HT-29 (cell line): Measurements from ENCODE around the gene STAT5A. TPM values are rescaled to one million over a fixed set of nuclear protein-coding genes. Genes with fewer than 3 reads are reported as not detected.

Experiments
- total RNA-seq: library from RNA; depleted of rRNA; stranded (reverse); fragments of >200 nt; shearing (Covaris generic); gene quantifications from 2 replicates; pipeline ENCODE4 v1.2.3, GENCODE V29; 2014; rRNA removed

STAT5A gene
- total RNA-seq, 1 experiment from 2014 or later: 11.7 TPM

Other genes with a start within 250 kb of the STAT5A start
- gene C17orf113, start 237.9 kb upstream of the STAT5A start, total RNA-seq: 3.6 and 3.7 TPM in 2 replicates
- 0.08 and 0.37 TPM in 2 replicates for gene ZNF385C, start 190.0 kb upstream of the STAT5A start, total RNA-seq
- gene DHX58, start 175.8 kb upstream of the STAT5A start, total RNA-seq: 9.1 and 9.7 TPM in 2 replicates
- 49.6 and 51.9 TPM in 2 replicates for gene KAT2A, start 167.1 kb upstream of the STAT5A start, total RNA-seq
- gene HSPB9, start 165.7 kb upstream of the STAT5A start, total RNA-seq: not detected in 2 replicates
- 127 and 141 TPM in 2 replicates for gene RAB5C, start 133.5 kb upstream of the STAT5A start, total RNA-seq
- not detected in 2 replicates for gene KCNH4, start 107.4 kb upstream of the STAT5A start, total RNA-seq
- not detected in 2 replicates for gene HCRT, start 103.0 kb upstream of the STAT5A start, total RNA-seq
- 22.0 and 25.6 TPM in 2 replicates for gene GHDC, start 94.0 kb upstream of the STAT5A start, total RNA-seq
- gene STAT5B, start 12.1 kb upstream of the STAT5A start, total RNA-seq: 11.1 and 13.9 TPM in 2 replicates
- gene STAT3, start 99.9 kb downstream of the STAT5A start, total RNA-seq: 30.9 and 38.0 TPM in 2 replicates
- gene CAVIN1, start 134.8 kb downstream of the STAT5A start, total RNA-seq: 48.7 and 56.6 TPM in 2 replicates
- gene ATP6V0A1, start 170.4 kb downstream of the STAT5A start, total RNA-seq: 35.0 and 38.4 TPM in 2 replicates
- 54.9 and 65.5 TPM in 2 replicates for gene NAGLU, start 247.7 kb downstream of the STAT5A start, total RNA-seq